ENCODE data around the gene ABCA9.

Gene ABCA9

GRCh38 chr17:69067274-69068047 lies 6.7 kb upstream of the ABCA9 start:
- DNase-seq (ENCODE audit: low spot score) = no peak

GRCh38 chr17:69066482-69066881 lies 5.8 kb upstream of the ABCA9 start:
- no peak for DNase-seq (ENCODE audit: low spot score)

- no peak for DNase-seq (ENCODE audit: low spot score)
These were observed 4.4 kb upstream of the ABCA9 start for GRCh38 chr17:69065113-69065512.

- DNase-seq (ENCODE audit: low spot score) = no peak
These were observed 3.7 kb upstream of the ABCA9 start for GRCh38 chr17:69064476-69064875.

- DNase-seq (ENCODE audit: low spot score) = no peak
These were observed 3.3 kb upstream of the ABCA9 start for GRCh38 chr17:69064001-69064400.

- DNase-seq (ENCODE audit: low spot score) = no peak
These were observed 2.3 kb upstream of the ABCA9 start for GRCh38 chr17:69062860-69063581.

GRCh38 chr17:69061721-69062556 lies 1.2 kb upstream of the ABCA9 start:
- no peak for DNase-seq (ENCODE audit: low spot score)

GRCh38 chr17:69059458-69060175 lies 1.1 kb downstream of the ABCA9 start:
- DNase-seq (ENCODE audit: low spot score) = no peak

GRCh38 chr17:69058165-69058564 lies 2.6 kb downstream of the ABCA9 start:
- no peak for DNase-seq (ENCODE audit: low spot score)

GRCh38 chr17:69057280-69057679 lies 3.4 kb downstream of the ABCA9 start:
- no peak for DNase-seq (ENCODE audit: low spot score)

- DNase-seq (ENCODE audit: low spot score) = no peak
These were observed 4.4 kb downstream of the ABCA9 start for GRCh38 chr17:69056179-69056823.

GRCh38 chr17:69055334-69055733 lies 5.4 kb downstream of the ABCA9 start:
- no peak for DNase-seq (ENCODE audit: low spot score)

- DNase-seq (ENCODE audit: low spot score) = no peak
These were observed 9.5 kb downstream of the ABCA9 start for GRCh38 chr17:69050999-69051775.

GRCh38 chr17:69048634-69049033 lies 12.1 kb downstream of the ABCA9 start:
- no peak for DNase-seq (ENCODE audit: low spot score)

GRCh38 chr17:69047368-69048263 lies 13.1 kb downstream of the ABCA9 start:
- peak; percentile 45 for DNase-seq (ENCODE audit: low spot score)

GRCh38 chr17:69046121-69046807 lies 14.5 kb downstream of the ABCA9 start:
- no peak for DNase-seq (ENCODE audit: low spot score)

GRCh38 chr17:69045646-69046045 lies 15.1 kb downstream of the ABCA9 start:
- no peak for DNase-seq (ENCODE audit: low spot score)

GRCh38 chr17:69044371-69044770 lies 16.4 kb downstream of the ABCA9 start:
- no peak for DNase-seq (ENCODE audit: low spot score)

Data from LoVo (cell line).